Spleen (tissue), 7 donors: ENCODE measurements around the gene PAIP2B.

ENCODE experiments used
- CTCF ChIP-seq, 11 experiments: fragments of 200-600 bp in 7 of 11; fragments of 450-650 bp in 4 of 11; sonication (generic) in 4 of 11; IDR thresholded peaks in 8 of 11; conservative IDR thresholded peaks in 3 of 11; 1 replicate in 7 of 11; 2 replicates in 4 of 11; pipeline versions ENCODE4 v1.4.0 to v1.8.0; 2016 to 2021; ENCODE audit warnings: antibody characterized with exemption in 11 of 11, inconsistent platforms in 4 of 11, mild to moderate bottlenecking in 1 of 11
- POLR2A ChIP-seq, 3 donors: fragments of 450-650 bp; IDR thresholded peaks; one replicate each; pipeline ENCODE4 v1.5.1; 2017; ENCODE audit warnings: antibody characterized with exemption in 3 of 3, mild to moderate bottlenecking in 1 of 3
- POLR2AphosphoS5 ChIP-seq, 3 donors: sonication (generic); formaldehyde crosslinking; IDR thresholded peaks; one replicate each; pipeline ENCODE4 v1.5.1; 2017; ENCODE audit warnings: antibody characterized with exemption in 3 of 3
- donor health status: DM: no; HTN: no; CAD: no; lungs with moderate emphysema.
- donor health status: DM: no; HTN: no; CAD: no.
- donor health status: DM: no; HTN: no; CAD: no.

GRCh38 chr2:71212336-71212735, 14.6 kb downstream of the PAIP2B start:
- TF ChIP-seq POLR2A (IDR thresholded peaks at IDR 0.05) (no peak), CTCF (IDR thresholded peaks at IDR 0.05 in 8 of 11, conservative IDR thresholded peaks at IDR 0.05 in 3 of 11) (no peak), POLR2AphosphoS5 (IDR thresholded peaks at IDR 0.05) (no peak)
